ENCODE results near the gene PDE4A. TPM values are rescaled to one million over a fixed set of nuclear protein-coding genes. Genes with fewer than 3 reads are reported as not detected.

PDE4A gene
- total RNA-seq, 1 donor from 2014 or later = 1.8 TPM

- TF ChIP-seq CTCF (IDR thresholded peaks at IDR 0.05; ENCODE audit: insufficient read depth, low read length, poor library complexity, severe bottlenecking) = no peak
- peaks cover 30% of the 10 kb centered on the region for H3K27me3 ChIP-seq (ENCODE audit: control insufficient read depth, insufficient read depth, low read length)
- no peak overlapping the region for H3K4me3 ChIP-seq (ENCODE audit: low read depth, low read length)
- no peak for DNase-seq (ENCODE audit: low read depth)
- no peaks in the 10 kb centered on the region for H3K36me3 ChIP-seq (ENCODE audit: control insufficient read depth, insufficient read depth, low read length)
These were observed 8.7 kb downstream of the PDE4A start for GRCh38 chr19:10428996-10429381.

- TF ChIP-seq CTCF (IDR thresholded peaks at IDR 0.05; ENCODE audit: insufficient read depth, low read length, poor library complexity, severe bottlenecking) = no peak
- Histone ChIP-seq H3K4me3 (ENCODE audit: low read depth, low read length) (peak overlapping the region; percentile 31), H3K27me3 (ENCODE audit: control insufficient read depth, insufficient read depth, low read length) (peaks cover 15% of the 10 kb centered on the region), H3K36me3 (ENCODE audit: control insufficient read depth, insufficient read depth, low read length) (no peaks in the 10 kb centered on the region)
- no peak for DNase-seq (ENCODE audit: low read depth)
These were observed 10.3 kb downstream of the PDE4A start for GRCh38 chr19:10430505-10431253.

- H3K4me3 ChIP-seq (ENCODE audit: low read depth, low read length) = peak overlapping the region; percentile 31
- peaks cover 13% of the 10 kb centered on the region for H3K27me3 ChIP-seq (ENCODE audit: control insufficient read depth, insufficient read depth, low read length)
- no peaks in the 10 kb centered on the region for H3K36me3 ChIP-seq (ENCODE audit: control insufficient read depth, insufficient read depth, low read length)
- DNase-seq (ENCODE audit: low read depth) = no peak
- no peak for TF ChIP-seq CTCF (IDR thresholded peaks at IDR 0.05; ENCODE audit: insufficient read depth, low read length, poor library complexity, severe bottlenecking)
These were observed 11.1 kb downstream of the PDE4A start for GRCh38 chr19:10431254-10431942.

- Histone ChIP-seq H3K27me3 (ENCODE audit: control insufficient read depth, insufficient read depth, low read length) (peaks cover 13% of the 10 kb centered on the region), H3K4me3 (ENCODE audit: low read depth, low read length) (peak overlapping the region; percentile 39), H3K36me3 (ENCODE audit: control insufficient read depth, insufficient read depth, low read length) (no peaks in the 10 kb centered on the region)
- TF ChIP-seq CTCF (IDR thresholded peaks at IDR 0.05; ENCODE audit: insufficient read depth, low read length, poor library complexity, severe bottlenecking) = no peak
- no peak for DNase-seq (ENCODE audit: low read depth)
These were observed 11.8 kb downstream of the PDE4A start for GRCh38 chr19:10431943-10432735.

- Histone ChIP-seq H3K4me3 (ENCODE audit: low read depth, low read length) (no peak overlapping the region), H3K27me3 (ENCODE audit: control insufficient read depth, insufficient read depth, low read length) (peaks cover 13% of the 10 kb centered on the region), H3K36me3 (ENCODE audit: control insufficient read depth, insufficient read depth, low read length) (no peaks in the 10 kb centered on the region)
- TF ChIP-seq CTCF (IDR thresholded peaks at IDR 0.05; ENCODE audit: insufficient read depth, low read length, poor library complexity, severe bottlenecking) = no peak
- no peak for DNase-seq (ENCODE audit: low read depth)
These were observed 12.4 kb downstream of the PDE4A start for GRCh38 chr19:10432736-10433130.
